H1 (cell line): ENCODE results near the gene BUD23. TPM values are rescaled to one million over a fixed set of nuclear protein-coding genes. Genes with fewer than 3 reads are reported as not detected.

Source experiments
- GABPA ChIP-seq: IDR thresholded peaks from 2 replicates; pipeline ENCODE4 v1.6.1; 2011; ENCODE audit warnings: mild to moderate bottlenecking, low read length, moderate library complexity, borderline replicate concordance; ENCODE audit not compliant: insufficient read depth
- POLR2AphosphoS5 ChIP-seq: IDR thresholded peaks from 2 replicates; pipeline ENCODE4 v1.6.1; 2011; ENCODE audit warnings: low read depth, low read length
- RFX5 ChIP-seq: IDR thresholded peaks from 2 replicates; pipeline ENCODE4 v1.6.1; 2011; ENCODE audit warnings: low read depth, low read length, improper control_type of control experiment, borderline replicate concordance
- SIX5 ChIP-seq: IDR thresholded peaks from 2 replicates; pipeline ENCODE4 v1.6.1; 2011; ENCODE audit warnings: mild to moderate bottlenecking, low read depth, low read length
- polyA plus RNA-seq, 7 experiments: library from polyadenylated mRNA; depleted of rRNA in 3 of 7; stranded (reverse) in 5 of 7; unstranded in 2 of 7; fragments of >200 nt in 5 of 7; fragments of 200-250 nt in 2 of 7; gene quantifications; 1 replicate in 5 of 7; 2 replicates in 1 of 7; 4 replicates in 1 of 7; pipeline versions ENCODE4 v1.2.1 to v1.2.3, GENCODE V29; 2011 to 2013; ENCODE audit warnings: missing spikeins in 2 of 7, mixed read lengths in 2 of 7
- total RNA-seq: library from RNA; stranded (reverse); fragmentation: NEBNext Ultra II Directional; extraction: Animal tissue kit (Norgen Biotek cat#: 25700); gene quantifications from 2 replicates; pipeline ENCODE4 v1.2.1, GENCODE V29; 2021
- TF ChIP-seq, protein P1 (sequence below): IDR thresholded peaks from 2 replicates; pipeline ENCODE4 v1.6.1; 2011; ENCODE audit warnings: low read length, improper control_type of control experiment

Gene BUD23
- total and polyA plus RNA-seq, 2 of the 8 experiments (the other 6 are each of a cell fraction or from before 2014, with no cell fraction given) = 72.3 to 78.4 TPM

DNA sequence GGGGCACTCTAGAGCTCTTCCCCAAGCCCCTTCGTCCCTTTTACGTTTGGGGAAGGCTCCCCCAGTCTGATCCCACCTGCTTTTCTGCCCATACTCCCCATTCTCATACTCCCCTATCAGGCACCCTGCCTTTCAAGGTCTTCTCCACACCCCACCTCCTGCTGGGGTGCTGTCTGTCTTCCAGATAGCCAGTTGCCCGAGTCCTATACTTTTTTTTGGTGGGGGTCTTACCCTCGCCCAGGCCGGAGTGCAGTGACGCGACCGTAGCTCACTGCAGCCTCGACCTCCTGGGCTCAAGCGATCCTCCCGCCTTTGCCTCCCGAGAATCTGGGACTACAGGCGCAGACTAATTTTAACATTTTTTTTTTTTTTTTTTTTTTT, 56.0 kb downstream of the BUD23 start (continued):
- no peak for TF ChIP-seq GABPA
- TF ChIP-seq, protein P1, sequence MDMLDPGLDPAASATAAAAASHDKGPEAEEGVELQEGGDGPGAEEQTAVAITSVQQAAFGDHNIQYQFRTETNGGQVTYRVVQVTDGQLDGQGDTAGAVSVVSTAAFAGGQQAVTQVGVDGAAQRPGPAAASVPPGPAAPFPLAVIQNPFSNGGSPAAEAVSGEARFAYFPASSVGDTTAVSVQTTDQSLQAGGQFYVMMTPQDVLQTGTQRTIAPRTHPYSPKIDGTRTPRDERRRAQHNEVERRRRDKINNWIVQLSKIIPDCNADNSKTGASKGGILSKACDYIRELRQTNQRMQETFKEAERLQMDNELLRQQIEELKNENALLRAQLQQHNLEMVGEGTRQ = no peak
- TF ChIP-seq SIX5 = no peak
- no peak for TF ChIP-seq POLR2AphosphoS5
- no peak for TF ChIP-seq RFX5
